ENCODE measurements around the gene FBXL7. TPM values are rescaled to one million over a fixed set of nuclear protein-coding genes. Genes with fewer than 3 reads are reported as not detected.

FBXL7 gene
- not detected for total RNA-seq (2021; ENCODE audit: unreplicated experiment)
- not detected for polyA plus RNA-seq (2012; ENCODE audit: insufficient read length)
- Bru-seq, nascent RNA: percentile 0 among the genes with signal in this experiment
- percentile 2 among the genes with signal in this experiment for BruChase-seq, experiment 1, labeled RNA remaining after a 2-hour chase
- BruChase-seq, experiment 2, labeled RNA remaining after a 6-hour chase: percentile 3 among the genes with signal in this experiment
- long read RNA-seq: 0 reads

DNA sequence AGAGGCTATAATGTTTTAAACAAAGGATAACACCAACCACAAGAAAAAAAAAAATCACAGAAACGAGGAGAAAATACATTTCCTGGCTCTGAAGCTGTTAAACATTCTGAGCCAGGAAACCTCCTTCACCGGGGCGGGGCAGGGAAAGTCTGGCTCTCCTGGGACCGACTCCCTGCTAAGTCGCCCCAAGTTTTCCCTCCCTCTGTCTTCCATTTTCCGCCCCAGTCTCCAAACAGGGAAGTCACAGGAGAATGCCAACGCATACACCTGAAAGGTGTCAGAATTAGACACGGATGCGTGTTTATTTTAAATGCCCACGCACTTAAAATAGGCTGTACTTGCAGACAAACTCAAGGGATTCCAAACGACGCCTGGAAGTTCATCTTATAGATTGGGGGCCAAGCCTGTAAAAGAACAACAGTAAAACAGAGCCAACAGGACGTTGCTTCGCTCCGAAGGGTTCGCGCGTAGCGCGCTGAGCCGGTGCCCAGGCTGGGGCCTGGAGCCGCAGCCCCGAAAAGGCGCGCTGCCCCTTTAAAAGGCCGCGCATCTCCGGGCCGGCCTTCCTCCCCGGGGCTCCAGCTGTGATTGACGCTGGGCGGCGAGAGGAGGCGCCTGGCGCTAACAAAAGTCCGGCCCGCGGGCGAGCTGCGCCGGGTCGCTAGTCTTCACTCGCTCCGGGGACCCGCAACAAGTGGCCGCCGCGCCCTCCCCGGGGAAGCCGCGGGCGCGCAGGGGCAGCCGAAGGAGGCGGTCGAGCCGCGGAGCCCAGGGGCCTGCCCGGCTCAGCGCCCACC lies at the start of gene FBXL7:
FBXL7 (plus strand) TSS at position 653 of the 797 bp plus-strand sequence.
- DNase-seq (ENCODE audit: low read depth, low spot score): no peak
- POLR2A ChIA-PET: no interaction called here
- no peak for ATAC-seq
- in situ Hi-C loops (cut with HindIII; ENCODE audit: low pct_unique_long_range_greater_than_20kb, low sequenced_read_pairs) (no loop called here), intact Hi-C loops (cut with micrococcal nuclease; ENCODE audit: unreplicated experiment) (no loop called here)
- TF ChIP-seq SIN3A (IDR thresholded peaks at IDR 0.05; ENCODE audit: borderline replicate concordance, insufficient read depth, low read depth, low read length) (no peak), POLR2AphosphoS5 (IDR thresholded peaks at IDR 0.05; ENCODE audit: low read depth, low read length) (no peak), REST (IDR thresholded peaks at IDR 0.05; ENCODE audit: insufficient read depth in 1 of 2, low read depth in 2 of 2, low read length in 1 of 2) (no peak), TCF7L2 (IDR thresholded peaks at IDR 0.05; ENCODE audit: low read depth, low read length) (no peak)
- TF ChIP-seq, protein P1, sequence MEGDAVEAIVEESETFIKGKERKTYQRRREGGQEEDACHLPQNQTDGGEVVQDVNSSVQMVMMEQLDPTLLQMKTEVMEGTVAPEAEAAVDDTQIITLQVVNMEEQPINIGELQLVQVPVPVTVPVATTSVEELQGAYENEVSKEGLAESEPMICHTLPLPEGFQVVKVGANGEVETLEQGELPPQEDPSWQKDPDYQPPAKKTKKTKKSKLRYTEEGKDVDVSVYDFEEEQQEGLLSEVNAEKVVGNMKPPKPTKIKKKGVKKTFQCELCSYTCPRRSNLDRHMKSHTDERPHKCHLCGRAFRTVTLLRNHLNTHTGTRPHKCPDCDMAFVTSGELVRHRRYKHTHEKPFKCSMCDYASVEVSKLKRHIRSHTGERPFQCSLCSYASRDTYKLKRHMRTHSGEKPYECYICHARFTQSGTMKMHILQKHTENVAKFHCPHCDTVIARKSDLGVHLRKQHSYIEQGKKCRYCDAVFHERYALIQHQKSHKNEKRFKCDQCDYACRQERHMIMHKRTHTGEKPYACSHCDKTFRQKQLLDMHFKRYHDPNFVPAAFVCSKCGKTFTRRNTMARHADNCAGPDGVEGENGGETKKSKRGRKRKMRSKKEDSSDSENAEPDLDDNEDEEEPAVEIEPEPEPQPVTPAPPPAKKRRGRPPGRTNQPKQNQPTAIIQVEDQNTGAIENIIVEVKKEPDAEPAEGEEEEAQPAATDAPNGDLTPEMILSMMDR (IDR thresholded peaks at IDR 0.05): no peak
- Histone ChIP-seq H3K4me1 (ENCODE audit: control insufficient read depth, insufficient read depth, low read length) (no peaks in the 10 kb centered on the region), H3K27me3 (ENCODE audit: control insufficient read depth, insufficient read depth, low read length) (no peaks in the 10 kb centered on the region; the same call in 1 of the 2 replicates), H3K27ac (ENCODE audit: low read length) (no peak within 1 kb of the TSS), H3K4me3 (ENCODE audit: low read depth in 2 of 2, low read length in 2 of 2) (peak within 1 kb of the TSS in 1 of 2 experiments; percentile 41; a peak in 1 of 4 replicates), H3K36me3 (ENCODE audit: control insufficient read depth, insufficient read depth, low read length) (no peaks in the 10 kb centered on the region), H3K9me3 (ENCODE audit: control insufficient read depth, insufficient read depth, low read depth, low read length) (no peaks in the 10 kb centered on the region)
- no TSS peak for BruUV-seq (replicated peaks)
- CTCF ChIA-PET: no interaction called here

DNA sequence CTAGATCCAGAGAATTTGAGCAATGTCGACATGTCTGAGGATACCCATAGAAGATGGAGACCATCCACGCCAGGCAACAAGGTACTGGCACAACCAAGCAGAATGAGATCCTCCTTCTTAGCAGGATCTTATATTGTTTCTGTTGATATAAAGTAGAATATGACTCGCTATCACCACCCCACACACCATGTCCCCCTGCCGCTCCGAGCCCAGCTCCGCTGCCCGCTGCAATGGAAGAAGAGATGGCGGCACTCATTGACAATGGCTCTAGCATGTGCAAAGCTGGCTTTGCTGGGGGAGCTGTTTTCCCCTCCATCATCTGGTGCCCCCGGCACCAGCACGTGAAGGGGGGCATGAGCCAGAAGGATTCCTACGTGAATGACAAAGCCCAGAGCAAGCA lies 49.5 kb upstream of the FBXL7 start:
- BruUV-seq (replicated peaks): no TSS peak
- intact Hi-C loops (cut with micrococcal nuclease; ENCODE audit: unreplicated experiment) (no loop called here), in situ Hi-C loops (cut with HindIII; ENCODE audit: low pct_unique_long_range_greater_than_20kb, low sequenced_read_pairs) (no loop called here)
- Histone ChIP-seq H3K27me3 (ENCODE audit: control insufficient read depth, insufficient read depth, low read length) (no peaks in the 10 kb centered on the region), H3K27ac (ENCODE audit: low read length) (no peak overlapping the region), H3K36me3 (ENCODE audit: control insufficient read depth, insufficient read depth, low read length) (no peaks in the 10 kb centered on the region), H3K4me1 (ENCODE audit: control insufficient read depth, insufficient read depth, low read length) (no peaks in the 10 kb centered on the region), H3K4me3 (ENCODE audit: low read depth in 2 of 2, low read length in 2 of 2) (no peak overlapping the region), H3K9me3 (ENCODE audit: control insufficient read depth, insufficient read depth, low read depth, low read length) (no peaks in the 10 kb centered on the region)
- TF ChIP-seq TCF7L2 (IDR thresholded peaks at IDR 0.05; ENCODE audit: low read depth, low read length): no peak
- TF ChIP-seq, protein P1 (IDR thresholded peaks at IDR 0.05): no peak
- no peak for TF ChIP-seq SIN3A (IDR thresholded peaks at IDR 0.05; ENCODE audit: borderline replicate concordance, insufficient read depth, low read depth, low read length)
- TF ChIP-seq POLR2AphosphoS5 (IDR thresholded peaks at IDR 0.05; ENCODE audit: low read depth, low read length): no peak
- TF ChIP-seq REST (IDR thresholded peaks at IDR 0.05; ENCODE audit: insufficient read depth in 1 of 2, low read depth in 2 of 2, low read length in 1 of 2): no peak
- ATAC-seq (no peak), DNase-seq (ENCODE audit: low read depth, low spot score) (no peak)
- ChIA-PET POLR2A (no interaction called here), CTCF (no interaction called here)

All from Panc1 (cell line).